ENCODE data around the gene FAM131B.

The FAM131B gene

DNA sequence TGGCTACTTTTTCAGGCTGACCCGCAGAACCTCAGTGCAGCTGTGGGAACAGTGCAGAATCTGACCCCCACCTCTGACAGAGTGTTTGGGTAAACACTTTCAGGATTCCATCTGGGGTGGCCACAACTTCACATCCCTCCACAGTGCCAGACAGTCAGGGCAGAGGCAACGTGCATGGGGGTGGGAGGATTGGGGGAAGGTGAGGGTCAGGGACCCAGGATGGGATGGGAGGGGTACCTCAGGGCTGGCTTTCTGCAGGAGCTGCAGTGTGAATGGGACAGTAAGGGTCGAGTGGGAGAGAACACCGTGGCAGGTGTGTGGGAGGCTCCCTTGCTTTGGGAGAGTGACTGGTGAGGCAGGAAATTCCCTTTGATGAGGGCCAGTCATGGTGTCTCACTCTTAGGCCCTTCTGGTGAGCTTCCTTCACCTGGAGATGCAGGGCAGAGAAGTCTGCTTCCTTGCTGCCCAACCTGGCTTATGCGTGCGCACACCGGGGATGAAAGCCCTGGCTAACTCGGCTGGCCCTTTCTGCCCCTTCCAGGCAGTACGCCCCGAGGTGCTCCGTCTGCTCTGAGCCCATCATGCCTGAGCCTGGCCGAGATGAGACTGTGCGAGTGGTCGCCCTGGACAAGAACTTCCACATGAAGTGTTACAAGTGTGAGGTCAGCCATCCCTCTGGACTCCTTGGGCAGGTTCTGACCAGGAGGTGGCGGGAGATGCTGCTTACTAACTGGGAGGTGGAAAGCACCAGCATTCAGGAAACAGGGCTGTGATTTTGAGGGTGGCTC, 27.0 kb upstream of the FAM131B start:
- TF ChIP-seq GATA2 (IDR thresholded peaks at IDR 0.05; ENCODE audit: low read depth, low read length) (no peak), GATA3 (IDR thresholded peaks at IDR 0.05; ENCODE audit: low read depth, low read length) (no peak)

DNA sequence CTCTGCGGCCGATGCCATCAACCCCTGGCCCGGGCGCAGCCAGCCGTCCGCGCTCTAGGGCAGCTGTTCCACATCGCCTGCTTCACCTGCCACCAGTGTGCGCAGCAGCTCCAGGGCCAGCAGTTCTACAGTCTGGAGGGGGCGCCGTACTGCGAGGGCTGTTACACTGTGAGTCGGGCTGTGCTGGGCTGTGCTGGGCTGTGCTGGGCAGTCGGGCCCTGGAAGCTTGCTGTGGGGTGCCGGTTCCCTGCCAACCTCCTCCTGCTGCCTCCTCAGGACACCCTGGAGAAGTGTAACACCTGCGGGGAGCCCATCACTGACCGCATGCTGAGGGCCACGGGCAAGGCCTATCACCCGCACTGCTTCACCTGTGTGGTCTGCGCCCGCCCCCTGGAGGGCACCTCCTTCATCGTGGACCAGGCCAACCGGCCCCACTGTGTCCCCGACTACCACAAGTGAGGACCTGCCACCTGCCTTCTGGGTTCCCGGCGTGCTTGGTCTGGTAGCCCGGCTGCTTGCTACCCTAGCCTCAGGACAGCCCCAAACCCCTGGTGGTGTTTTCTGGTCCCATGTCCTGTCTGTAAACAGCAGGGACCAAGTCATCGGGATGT, 26.1 kb upstream of the FAM131B start:
- TF ChIP-seq GATA2 (IDR thresholded peaks at IDR 0.05; ENCODE audit: low read depth, low read length) (no peak), GATA3 (IDR thresholded peaks at IDR 0.05; ENCODE audit: low read depth, low read length) (no peak)

DNA sequence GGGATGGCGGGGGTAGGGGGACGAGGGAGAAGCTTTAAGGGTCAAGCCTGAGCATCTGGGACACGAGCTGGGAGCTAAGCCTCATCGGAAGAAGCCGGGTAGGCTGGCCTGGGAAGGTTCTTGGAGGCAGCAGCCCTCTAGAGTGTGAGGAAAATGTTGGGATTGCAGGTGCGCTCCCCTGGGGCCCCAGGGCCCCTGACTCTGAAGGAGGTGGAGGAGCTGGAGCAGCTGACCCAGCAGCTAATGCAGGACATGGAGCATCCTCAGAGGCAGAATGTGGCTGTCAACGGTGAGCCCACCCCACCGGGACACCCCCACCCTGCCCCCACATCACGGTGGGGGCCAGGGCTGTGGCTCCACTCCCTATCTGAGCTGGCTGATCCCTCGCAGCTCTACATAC, 25.5 kb upstream of the FAM131B start:
- TF ChIP-seq GATA2 (IDR thresholded peaks at IDR 0.05; ENCODE audit: low read depth, low read length): no peak

DNA sequence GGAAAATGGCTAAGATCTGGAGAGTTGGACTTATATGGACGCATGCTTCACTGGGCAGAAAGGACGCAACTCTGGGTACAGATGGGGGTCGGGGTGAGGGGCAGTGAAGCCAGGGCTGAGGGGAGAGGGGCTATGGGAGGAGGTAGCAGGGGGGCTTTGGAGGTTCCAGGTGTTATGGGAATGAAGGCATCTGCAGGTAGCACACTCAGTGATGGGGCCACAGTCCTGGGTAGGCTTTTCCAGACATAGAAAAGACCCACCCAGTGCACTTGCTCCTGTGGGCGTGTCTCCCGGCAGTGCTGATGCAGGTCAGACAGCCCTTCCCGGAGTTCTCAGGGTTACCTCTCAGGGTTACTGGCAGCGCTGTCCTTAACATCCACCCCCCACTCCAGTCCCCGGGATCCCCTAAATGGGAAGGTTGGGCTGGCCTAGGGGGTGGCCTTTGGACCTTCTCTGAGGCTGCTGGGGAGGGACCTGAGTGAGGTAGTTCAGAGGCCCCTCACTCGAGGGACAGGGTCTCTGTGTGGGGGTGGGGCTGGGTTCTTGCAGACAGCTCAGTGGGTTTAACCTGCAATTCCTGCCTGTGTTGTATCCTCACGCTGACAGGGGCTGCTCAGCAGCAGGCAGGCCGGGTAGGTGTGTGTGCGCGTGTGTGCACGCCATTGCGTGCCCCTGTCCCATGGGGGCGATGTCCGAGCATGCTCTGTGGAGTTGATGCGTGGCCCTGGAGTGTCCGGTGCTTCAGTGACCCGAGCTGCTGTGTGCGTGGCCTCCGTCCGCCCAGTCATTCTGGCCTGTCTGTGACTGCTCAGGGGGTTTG, 24.9 kb upstream of the FAM131B start:
- TF ChIP-seq GATA2 (IDR thresholded peaks at IDR 0.05; ENCODE audit: low read depth, low read length) (no peak), GATA3 (IDR thresholded peaks at IDR 0.05; ENCODE audit: low read depth, low read length) (no peak)

DNA sequence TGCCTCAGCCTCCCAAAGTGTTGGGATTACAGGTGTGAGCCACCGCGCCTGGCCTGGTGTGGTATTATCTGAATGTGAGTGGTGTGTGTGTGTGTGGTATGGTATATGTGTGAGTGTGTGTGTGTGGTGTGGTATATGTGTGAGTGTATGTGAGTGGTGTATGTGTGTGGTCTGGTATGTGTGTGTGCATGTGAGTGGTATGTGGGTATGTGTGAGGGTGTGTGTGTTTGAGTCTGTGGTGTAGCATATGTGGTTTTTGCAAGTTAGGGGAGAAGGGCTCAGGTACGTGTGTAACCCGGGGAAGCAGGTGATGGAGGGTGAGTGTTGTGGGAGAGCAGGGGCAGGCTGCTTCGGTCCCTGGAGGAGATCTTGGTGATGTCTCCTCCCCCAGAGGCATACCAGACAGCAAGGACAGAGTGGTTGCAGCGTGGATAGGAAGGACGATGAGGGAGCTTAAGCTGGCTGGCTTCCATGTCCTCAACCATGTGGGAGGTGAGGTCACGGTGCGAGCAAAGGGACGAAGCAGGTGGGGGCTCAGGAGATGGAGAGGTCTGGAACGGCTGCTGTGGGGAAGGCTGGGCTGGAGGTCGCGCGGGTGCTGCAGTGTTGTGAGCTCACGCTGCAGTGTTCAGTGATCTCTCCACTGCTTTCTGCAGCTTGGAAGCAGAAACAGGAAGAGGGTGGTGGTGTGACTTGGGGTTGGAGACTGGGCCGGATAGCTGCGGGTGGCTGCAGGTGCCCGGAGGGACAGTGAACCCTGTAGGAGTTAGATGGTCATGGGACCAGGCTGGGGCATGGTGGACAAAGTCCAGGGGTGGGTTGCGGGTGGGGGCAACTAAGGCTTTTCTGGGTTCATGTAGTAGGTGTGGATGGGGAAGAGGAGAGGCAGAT, 23.6 kb upstream of the FAM131B start:
- TF ChIP-seq GATA2 (IDR thresholded peaks at IDR 0.05; ENCODE audit: low read depth, low read length): no peak
- TF ChIP-seq GATA3 (IDR thresholded peaks at IDR 0.05; ENCODE audit: low read depth, low read length): no peak

DNA sequence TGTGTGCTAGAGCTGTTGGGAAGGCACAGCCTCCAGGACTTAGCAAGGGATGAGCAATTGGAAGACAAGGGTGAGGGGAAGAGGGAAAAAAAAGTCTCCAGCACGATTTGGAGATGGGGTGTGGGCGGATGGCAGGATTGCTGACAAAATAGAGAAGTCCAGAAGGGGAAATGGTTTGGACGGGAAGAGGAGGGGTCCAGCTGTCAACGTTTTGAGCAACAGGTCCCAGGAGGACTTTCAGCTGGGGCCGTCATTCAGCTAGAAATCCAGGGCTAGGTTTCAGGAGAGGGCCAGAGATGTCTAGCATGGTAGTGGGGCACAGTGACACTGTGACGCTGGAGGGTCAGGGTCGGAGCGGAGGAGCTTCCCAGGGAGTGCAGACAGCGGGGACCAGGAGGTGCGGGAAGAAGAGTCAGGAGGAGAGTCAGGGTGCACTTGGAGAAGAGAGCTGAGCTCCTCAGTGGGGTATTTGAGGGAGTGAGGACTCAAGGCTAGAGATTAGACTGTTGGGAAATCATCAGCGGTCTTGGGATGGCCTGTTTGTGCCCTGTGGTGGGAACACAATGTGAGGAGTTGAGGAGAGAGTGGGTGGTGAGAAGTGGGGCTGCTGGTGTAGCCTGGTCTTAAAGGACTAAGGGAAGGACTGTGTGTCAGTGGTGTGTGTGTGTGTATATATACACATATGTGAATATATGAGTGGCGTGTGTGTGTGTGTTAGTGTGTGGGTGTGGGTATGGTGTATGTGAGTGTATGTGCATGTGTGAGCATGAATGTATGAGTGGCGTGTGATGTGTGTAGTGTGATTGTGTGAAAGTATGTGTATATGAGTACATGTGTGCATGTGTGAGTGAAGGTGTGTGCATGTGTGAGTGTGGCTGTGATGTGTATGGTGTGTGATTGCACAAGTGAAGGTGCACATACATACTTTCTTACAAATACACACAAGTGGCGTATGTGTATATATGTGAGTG, 22.4 kb upstream of the FAM131B start:
- no peak for TF ChIP-seq GATA3 (IDR thresholded peaks at IDR 0.05; ENCODE audit: low read depth, low read length)
- no peak for TF ChIP-seq GATA2 (IDR thresholded peaks at IDR 0.05; ENCODE audit: low read depth, low read length)

DNA sequence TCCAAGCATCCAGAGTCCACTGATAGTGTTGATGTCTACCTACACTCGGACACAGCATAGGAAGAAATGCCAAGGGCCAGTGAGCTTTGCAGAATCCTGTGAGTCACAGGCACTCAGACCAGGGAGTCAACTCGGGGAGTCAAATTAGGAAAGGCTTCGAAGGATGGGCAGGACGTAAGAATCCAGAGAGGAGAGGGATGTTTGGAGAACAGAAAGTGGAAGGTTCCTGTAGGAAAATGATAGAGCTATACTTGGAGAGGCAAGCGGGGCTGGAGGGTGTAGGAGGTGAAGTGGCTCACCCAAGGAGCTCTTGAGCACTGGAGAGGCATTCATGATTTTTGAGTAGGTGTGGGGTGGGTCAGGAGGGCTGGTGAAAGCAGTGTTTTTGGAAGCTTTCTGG, 21.6 kb upstream of the FAM131B start:
- no peak for TF ChIP-seq GATA3 (IDR thresholded peaks at IDR 0.05; ENCODE audit: low read depth, low read length)
- no peak for TF ChIP-seq GATA2 (IDR thresholded peaks at IDR 0.05; ENCODE audit: low read depth, low read length)

DNA sequence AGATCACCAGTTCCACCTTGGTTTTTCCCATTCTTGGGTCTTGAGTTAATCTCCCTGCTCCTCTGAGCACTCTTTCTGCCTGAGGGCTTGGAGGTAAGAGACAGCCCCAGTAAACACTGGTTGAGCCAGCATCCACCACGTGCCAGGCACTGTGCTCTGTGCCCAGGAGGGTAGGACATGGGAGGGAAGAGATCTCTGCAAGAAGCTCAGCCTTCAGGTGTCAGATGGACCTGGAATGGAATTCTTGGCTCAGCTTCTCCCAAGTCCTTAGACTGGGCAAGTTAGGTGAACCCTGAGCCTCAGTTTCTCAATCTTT, 21.1 kb upstream of the FAM131B start:
- TF ChIP-seq GATA2 (IDR thresholded peaks at IDR 0.05; ENCODE audit: low read depth, low read length) (no peak), GATA3 (IDR thresholded peaks at IDR 0.05; ENCODE audit: low read depth, low read length) (no peak)

DNA sequence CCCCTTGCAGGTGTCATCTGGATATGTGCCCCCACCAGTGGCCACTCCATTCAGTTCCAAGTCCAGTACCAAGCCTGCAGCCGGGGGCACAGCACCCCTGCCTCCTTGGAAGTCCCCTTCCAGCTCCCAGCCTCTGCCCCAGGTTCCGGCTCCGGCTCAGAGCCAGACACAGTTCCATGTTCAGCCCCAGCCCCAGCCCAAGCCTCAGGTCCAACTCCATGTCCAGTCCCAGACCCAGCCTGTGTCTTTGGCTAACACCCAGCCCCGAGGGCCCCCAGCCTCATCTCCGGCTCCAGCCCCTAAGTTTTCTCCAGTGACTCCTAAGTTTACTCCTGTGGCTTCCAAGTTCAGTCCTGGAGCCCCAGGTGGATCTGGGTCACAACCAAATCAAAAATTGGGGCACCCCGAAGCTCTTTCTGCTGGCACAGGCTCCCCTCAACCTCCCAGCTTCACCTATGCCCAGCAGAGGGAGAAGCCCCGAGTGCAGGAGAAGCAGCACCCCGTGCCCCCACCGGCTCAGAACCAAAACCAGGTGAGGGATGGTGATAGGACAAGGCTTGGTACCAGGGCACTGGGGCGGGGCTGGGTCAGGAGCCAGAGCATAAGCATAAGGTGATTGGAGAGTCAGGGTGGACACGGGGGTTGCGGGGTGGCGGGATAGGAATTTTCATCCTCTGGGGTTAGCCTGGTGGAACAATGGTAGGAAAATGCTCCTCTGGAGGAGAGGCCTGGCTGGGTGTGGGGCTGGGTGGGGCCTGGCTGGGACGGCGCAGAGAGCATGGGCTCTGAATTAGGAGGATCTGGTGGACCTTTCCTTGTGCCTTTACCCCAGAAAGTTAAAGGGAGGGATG, 20.5 kb upstream of the FAM131B start:
- TF ChIP-seq GATA3 (IDR thresholded peaks at IDR 0.05; ENCODE audit: low read depth, low read length) (no peak), GATA2 (IDR thresholded peaks at IDR 0.05; ENCODE audit: low read depth, low read length) (no peak)

DNA sequence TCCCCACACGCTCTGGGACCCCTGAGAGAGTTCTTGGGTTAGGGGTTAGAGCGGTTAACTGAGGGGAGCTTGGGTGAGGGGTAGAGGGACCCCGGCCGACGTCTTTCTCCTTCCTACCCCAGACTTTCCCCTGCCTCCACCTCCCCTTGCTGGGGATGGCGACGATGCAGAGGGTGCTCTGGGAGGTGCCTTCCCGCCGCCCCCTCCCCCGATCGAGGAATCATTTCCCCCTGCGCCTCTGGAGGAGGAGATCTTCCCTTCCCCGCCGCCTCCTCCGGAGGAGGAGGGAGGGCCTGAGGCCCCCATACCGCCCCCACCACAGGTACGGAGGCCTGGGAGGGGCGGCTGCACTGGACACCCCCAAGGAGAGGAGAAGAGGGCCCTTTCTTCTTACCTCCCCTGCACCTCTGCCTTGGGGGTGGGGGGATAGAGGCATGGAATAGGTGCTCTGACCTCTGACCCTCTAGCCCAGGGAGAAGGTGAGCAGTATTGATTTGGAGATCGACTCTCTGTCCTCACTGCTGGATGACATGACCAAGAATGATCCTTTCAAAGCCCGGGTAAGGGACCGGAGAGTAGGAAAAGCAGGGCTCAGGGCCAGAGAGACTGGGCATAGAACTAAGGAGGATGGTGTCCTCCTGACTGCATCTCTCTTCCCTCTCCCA, 19.7 kb upstream of the FAM131B start:
- no peak for TF ChIP-seq GATA3 (IDR thresholded peaks at IDR 0.05; ENCODE audit: low read depth, low read length)
- TF ChIP-seq GATA2 (IDR thresholded peaks at IDR 0.05; ENCODE audit: low read depth, low read length): no peak

DNA sequence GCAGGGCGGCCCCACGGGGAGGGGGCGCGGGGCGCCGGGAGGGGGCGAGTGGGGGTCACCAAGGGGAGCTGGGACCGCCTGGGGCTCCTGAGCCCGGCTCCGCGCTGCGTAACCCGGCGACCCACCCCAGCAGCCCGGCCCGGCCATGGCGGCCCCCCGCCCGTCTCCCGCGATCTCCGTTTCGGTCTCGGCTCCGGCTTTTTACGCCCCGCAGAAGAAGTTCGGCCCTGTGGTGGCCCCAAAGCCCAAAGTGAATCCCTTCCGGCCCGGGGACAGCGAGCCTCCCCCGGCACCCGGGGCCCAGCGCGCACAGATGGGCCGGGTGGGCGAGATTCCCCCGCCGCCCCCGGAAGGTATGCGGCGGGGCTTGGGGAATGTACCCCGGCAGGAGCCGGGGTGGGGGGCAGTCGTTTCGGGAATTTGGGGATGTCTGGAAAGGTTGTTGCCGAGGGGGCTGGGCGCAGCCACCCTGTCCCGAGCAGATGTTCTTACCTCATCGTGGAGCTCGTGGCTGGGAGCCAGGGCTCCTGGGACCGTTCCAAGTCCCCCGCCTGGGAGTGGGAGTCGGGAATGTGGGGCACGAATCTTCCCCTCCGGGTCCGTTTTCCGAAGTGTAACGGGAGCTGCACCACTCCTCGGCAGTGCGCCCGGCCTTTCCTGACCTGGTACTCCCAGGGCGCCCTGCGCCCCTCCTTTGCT, 19.1 kb upstream of the FAM131B start:
- no peak for TF ChIP-seq GATA2 (IDR thresholded peaks at IDR 0.05; ENCODE audit: low read depth, low read length)
- no peak for TF ChIP-seq GATA3 (IDR thresholded peaks at IDR 0.05; ENCODE audit: low read depth, low read length)

All from SH-SY5Y (cell line).